GM19463 (cell line): ENCODE data around the gene ZAP70.
"Not testable (repeated sequence)": the region's sequence is repeated elsewhere in the genome, so short reads cannot be mapped to it uniquely, and the experiment has no call there.

Source experiments
- ATAC-seq: cut with Tn5 transposase; IDR thresholded peaks from one replicate; pipeline ENCODE4 v1.9.1; 2021; ENCODE audit warnings: mild to moderate bottlenecking, moderate library complexity; ENCODE audit not compliant: unreplicated experiment

The ZAP70 gene

DNA sequence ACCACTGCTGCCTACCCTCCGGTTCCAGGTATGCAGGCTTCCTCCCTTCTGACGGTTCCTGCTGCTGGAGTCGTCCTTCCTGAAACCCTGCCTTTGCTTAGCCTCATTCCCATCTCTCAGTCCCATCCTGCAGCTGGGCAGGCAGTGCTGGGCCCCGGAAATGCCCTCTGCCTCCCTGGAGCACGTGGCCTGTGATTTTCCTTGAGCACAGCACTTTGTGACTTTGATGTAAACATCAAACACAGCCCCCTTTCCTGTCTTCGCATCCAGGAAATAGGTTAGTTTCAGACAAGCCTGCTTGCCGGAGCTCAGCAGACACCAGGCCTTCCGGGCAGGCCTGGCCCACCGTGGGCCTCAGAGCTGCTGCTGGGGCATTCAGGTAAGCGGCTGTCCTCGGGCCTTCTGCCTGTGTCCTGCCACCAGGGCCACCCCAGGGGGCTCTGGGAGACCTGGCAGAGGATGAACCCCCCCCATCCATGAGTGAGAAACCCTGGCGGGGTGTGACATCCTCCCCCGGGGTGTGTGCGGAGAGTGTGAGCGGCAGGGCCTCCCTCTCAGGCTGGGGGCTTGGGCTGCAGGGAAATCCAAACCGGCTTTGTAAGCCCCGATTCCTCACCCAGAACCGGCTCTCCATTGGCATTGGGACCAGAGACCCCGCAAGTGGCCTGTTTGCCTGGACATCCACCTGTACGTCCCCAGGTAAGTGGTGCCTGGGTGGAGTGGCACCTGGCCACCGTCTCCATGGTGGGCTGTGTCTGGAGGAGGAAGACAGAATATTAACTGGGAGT is at the start of gene ZAP70:
ZAP70 (plus strand) TSS at position 281 of the 788 bp plus-strand sequence. CDS start 10,461 bp downstream, outside the sequence.
- ATAC-seq, result no peak

- no peak for ATAC-seq
Observed at GRCh38 chr2:97663626-97663961, 49.8 kb upstream of the ZAP70 start.

- ATAC-seq, result peak; percentile 81
Observed at GRCh38 chr2:97663962-97664635, 49.3 kb upstream of the ZAP70 start, which contains the start of gene ACTR1B. ACTR1B (minus strand) TSS chr2:97664044; CDS start chr2:97663890, 154 bp downstream.

- ATAC-seq, result no peak
Observed at GRCh38 chr2:97664636-97664970, 48.8 kb upstream of the ZAP70 start.

- ATAC-seq, result no peak
Observed at GRCh38 chr2:97669448-97669847, 43.9 kb upstream of the ZAP70 start, which contains the start of gene C2orf92. C2orf92 (plus strand) TSS chr2:97669713; CDS start chr2:97669789, 76 bp downstream.

GRCh38 chr2:97670471-97670870 is 42.9 kb upstream of the ZAP70 start:
- no peak for ATAC-seq

GRCh38 chr2:97671526-97671925 is 41.9 kb upstream of the ZAP70 start:
- no peak for ATAC-seq

- ATAC-seq, result not testable (repeated sequence)
Observed at GRCh38 chr2:97672606-97673140, 40.7 kb upstream of the ZAP70 start.

DNA sequence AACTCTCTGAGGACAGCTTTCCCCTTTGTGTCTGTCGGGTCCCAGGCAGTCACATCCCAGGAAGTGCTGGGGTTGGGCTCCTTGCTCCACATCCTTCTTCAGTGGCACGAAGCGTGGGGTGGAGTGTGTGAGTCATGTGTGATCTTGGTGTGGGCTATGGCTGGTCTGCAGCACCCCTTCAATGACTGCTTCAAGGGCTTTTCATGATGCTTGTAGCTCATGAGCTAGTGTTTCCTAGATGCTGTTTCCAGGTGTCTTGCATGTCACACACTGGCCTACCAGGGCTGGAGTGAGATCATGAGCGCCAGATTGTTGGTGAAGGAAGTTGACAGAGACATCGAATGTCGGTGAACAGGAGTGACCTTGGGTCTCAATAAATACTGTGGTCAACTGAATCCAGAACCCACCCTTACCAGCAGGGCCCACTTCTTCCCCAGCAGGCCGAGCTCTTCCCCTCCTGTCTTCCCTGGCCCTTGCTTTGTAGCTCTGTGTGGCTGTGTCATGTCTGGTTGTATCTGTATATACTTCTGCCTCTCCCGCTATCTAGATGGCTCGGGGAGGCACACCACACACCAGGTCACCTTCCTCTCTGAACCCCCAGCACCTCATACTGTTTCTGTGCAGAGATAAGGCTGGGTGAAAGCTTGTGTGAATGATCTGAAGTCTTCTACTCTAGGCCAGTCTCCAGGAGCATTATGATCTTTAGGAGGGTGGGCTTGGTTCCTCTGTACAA is 40.0 kb upstream of the ZAP70 start:
- no peak for ATAC-seq

DNA sequence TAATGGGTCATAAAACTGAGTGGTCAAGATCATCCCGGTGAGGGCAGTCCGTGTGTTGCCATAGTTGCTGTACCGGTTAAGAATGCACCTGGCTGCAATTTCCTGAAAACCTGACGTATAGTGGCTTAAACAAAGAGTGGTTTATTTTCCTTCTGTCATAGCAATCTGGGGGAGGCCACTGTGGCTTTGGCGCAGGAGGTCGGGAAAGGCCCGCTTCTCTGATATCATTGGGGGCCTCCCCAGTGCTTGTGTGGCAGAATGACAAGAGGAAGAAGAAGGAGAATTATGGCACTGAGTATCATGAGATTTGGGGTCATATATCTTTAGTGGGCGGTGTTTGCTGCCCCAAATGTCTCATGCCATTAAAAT is 39.5 kb upstream of the ZAP70 start:
- ATAC-seq, result no peak

GRCh38 chr2:97675430-97676113 is 37.8 kb upstream of the ZAP70 start:
- no peak for ATAC-seq

DNA sequence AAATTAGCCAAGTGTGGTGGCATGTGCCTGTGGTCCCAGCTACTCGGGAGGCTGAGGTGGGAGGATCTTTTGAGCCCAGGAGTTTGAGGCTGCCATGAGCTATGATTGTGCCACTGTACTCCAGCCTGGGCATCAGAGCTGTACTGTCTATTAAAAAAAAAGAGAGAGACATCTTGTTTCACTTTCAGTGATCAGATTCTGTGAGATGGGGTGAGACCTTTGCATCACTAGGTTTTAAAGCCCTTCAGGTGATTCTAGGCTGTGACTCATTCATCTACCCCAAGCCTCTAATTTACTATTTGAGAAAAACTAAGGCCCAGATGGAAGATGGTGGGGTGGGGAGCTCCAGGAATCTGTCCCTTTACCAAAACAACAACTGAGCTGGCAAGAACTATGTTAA is 36.8 kb upstream of the ZAP70 start:
- ATAC-seq, result no peak

GRCh38 chr2:97677480-97677879 is 35.9 kb upstream of the ZAP70 start:
- ATAC-seq, result no peak

DNA sequence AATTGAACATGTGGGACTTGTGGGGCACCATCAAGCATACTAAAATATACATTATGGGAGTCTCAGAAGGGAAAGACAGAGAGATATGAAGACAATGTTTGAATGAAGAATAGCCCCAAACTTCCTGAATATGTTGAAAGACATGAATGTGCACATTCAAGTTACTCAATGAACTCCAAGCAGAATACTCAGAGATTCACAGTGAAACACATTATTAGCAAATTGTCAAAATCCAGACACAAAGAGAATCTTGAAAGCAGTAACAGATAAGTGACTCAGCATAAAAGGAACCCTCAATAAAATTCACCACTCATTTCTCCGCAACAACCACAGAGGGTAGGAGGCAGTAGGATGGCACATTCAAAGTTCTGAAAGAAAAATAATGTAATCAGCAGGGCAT is 35.1 kb upstream of the ZAP70 start:
- no peak for ATAC-seq

GRCh38 chr2:97687235-97687634 is 26.1 kb upstream of the ZAP70 start:
- not testable (repeated sequence) for ATAC-seq

DNA sequence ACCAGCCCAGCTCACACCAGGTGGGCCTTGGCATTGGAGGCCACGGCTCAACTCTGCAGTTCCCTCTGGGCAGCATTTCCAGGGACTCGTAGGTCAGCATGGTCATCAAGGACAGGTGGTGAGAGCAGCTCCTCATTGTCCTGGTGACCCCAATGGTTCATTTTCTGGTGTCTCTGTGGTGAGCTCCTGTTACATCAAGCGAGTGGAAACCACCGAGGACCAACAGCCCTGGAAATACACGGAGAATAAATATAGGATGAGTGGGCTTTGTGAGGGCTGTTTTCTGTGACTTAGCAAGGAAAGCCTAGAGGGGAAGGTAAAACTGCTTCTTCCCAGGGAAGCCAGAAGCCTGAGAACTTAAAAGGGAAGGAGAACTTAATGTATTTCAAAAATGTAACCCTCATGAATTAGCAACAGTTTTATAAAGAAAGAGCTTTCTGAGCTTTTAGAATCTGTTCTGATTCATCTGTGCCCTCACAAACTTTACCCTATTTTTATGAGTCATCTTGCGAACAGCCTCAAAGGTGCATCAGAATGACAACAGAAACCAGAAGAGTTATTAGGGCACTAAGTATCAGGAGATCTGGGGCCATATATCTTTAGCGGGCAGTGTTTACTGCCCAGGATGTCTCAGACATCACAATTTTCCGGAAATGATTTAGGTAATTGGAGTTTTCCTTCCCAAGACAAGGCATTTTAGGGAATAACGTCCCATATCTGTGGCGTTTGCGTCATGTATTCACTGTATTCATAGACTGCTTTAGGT is 25.1 kb upstream of the ZAP70 start:
- ATAC-seq, result peak; percentile 73

- no peak for ATAC-seq
Observed at GRCh38 chr2:97691166-97691565, 22.2 kb upstream of the ZAP70 start.

DNA sequence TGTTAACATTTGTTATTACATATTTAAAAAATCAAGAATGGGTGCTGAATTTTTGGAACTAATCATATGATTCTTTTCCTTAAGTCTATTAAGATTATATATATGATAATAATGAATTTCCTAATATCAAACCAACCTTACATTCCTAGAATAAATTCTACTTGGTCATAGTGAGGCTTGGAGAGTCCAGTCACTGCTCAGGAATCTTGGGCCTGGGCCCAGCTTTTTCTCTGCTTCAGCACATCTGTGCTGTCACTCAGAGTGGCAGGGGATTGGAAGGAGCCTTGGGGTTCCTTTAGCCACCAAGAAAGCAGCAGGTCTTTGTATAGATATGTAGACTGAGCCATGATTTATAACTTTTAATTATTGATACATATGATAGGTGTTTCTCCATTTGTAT is 19.9 kb upstream of the ZAP70 start:
- no peak for ATAC-seq

DNA sequence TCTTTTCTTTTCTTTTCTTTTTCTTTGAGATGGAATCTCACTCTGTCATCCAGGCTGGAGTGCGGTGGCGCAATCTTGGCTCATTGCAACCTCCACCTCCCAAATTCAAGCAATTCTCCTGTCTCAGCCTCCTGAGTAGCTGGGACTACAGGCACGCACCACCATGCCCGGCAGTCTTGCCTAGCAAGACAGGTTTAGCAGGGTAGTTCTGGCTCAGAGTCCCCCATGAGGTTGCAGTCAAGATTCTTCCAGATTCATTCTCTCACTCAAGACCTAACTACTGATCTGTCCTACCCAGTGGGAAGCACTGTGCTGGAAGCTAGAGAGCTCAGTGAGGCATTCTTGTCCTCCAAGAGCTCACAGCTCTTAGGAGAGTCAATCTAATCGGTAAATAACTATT is 17.6 kb upstream of the ZAP70 start:
- ATAC-seq, result no peak
